Vagina (tissue), 2 donors: Measurements from ENCODE around the gene NPC1L1. TPM values are rescaled to one million over a fixed set of nuclear protein-coding genes. Genes with fewer than 3 reads are reported as not detected.

Experiments used
- DNase-seq, 2 donors: peaks; one replicate each; pipeline ENCODE4 v3.0.0-alpha.2; 2017; ENCODE audit errors: extremely low spot score in 2 of 2
- H3K27ac ChIP-seq: fragments of 200-600 bp; sonication (generic); one replicate; pipeline ENCODE4 v1.5.1; 2019
- H3K27me3 ChIP-seq: fragments of 200-600 bp; sonication (generic); one replicate; pipeline ENCODE4 v1.5.1; 2019
- H3K36me3 ChIP-seq, 2 donors: fragments of 200-600 bp; sonication (generic); one replicate each; pipeline ENCODE4 v1.5.1; 2017 to 2019
- H3K4me1 ChIP-seq: fragments of 200-600 bp; sonication (generic); one replicate; pipeline ENCODE4 v1.5.1; 2019
- H3K4me3 ChIP-seq, 2 donors: fragments of 200-600 bp; sonication (generic); 1 replicate in 1 of 2; 2 replicates in 1 of 2; pipeline ENCODE4 v1.5.1; 2016 to 2019
- H3K9me3 ChIP-seq: fragments of 200-600 bp; sonication (generic); one replicate; pipeline ENCODE4 v1.5.1; 2019
- POLR2A ChIP-seq, 2 donors: fragments of 450-650 bp; IDR thresholded peaks; one replicate each; pipeline ENCODE4 v1.6.1; 2017; ENCODE audit warnings: antibody characterized with exemption in 2 of 2, mild to moderate bottlenecking in 2 of 2, moderate library complexity in 2 of 2
- POLR2AphosphoS5 ChIP-seq, 2 donors: sonication (generic); formaldehyde crosslinking; IDR thresholded peaks; one replicate each; pipeline ENCODE4 v1.9.0; 2017; ENCODE audit warnings: antibody characterized with exemption in 2 of 2, mild to moderate bottlenecking in 2 of 2, low read depth in 1 of 2; ENCODE audit not compliant: insufficient read depth in 1 of 2
- intact Hi-C: fragments of 100-400 bp; cut with DNase I; formaldehyde crosslinking; loops from one replicate; pipeline ENCODE4 v1.15.1; 2023
- total RNA-seq: library from RNA; depleted of rRNA; stranded (reverse); fragments of >200 nt; gene quantifications from one replicate; pipeline ENCODE4 v1.2.3, GENCODE V29; 2016
- TF ChIP-seq, protein P1 (sequence below), 3 experiments: fragments of 450-650 bp in 2 of 3; fragments of 200-600 bp in 1 of 3; sonication (generic) in 1 of 3; IDR thresholded peaks; one replicate each; pipeline ENCODE4 v1.5.1; 2017 to 2019; ENCODE audit warnings: antibody characterized with exemption in 3 of 3, mild to moderate bottlenecking in 2 of 3, moderate library complexity in 2 of 3

The NPC1L1 gene
- total RNA-seq, 1 donor from 2014 or later = 0.49 TPM

DNA sequence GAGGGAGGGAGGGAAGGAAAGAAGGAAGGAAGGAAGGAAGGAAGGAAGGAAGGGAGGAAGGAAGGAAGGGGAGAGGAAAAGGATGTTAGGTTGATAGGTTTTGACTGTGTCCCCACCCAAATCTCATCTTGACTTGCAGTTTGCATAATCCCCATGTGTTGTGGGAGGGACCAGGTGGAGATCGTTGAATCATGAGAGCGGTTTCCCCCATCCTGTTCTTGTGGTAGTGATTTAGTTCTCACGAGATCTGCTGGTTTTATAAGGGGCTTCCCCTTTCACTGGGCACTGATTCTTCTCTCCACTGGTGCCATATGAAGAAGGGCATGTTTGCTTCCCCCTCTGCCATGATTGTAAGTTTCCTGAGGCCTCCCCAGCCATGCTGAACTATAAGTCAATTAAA lies 35.5 kb downstream of the NPC1L1 start:
- Histone ChIP-seq H3K4me3 (no peak overlapping the region), H3K27ac (no peak overlapping the region), H3K9me3 (no peaks in the 10 kb centered on the region), H3K27me3 (no peaks in the 10 kb centered on the region), H3K4me1 (no peaks in the 10 kb centered on the region), H3K36me3 (no peaks in the 10 kb centered on the region)
- intact Hi-C loops = no loop called here
- DNase-seq = no peak
- TF ChIP-seq POLR2AphosphoS5 (IDR thresholded peaks at IDR 0.05; ENCODE audit: insufficient read depth in 1 of 2, low read depth in 1 of 2) (no peak), POLR2A (IDR thresholded peaks at IDR 0.05) (no peak)
- TF ChIP-seq, protein P1, sequence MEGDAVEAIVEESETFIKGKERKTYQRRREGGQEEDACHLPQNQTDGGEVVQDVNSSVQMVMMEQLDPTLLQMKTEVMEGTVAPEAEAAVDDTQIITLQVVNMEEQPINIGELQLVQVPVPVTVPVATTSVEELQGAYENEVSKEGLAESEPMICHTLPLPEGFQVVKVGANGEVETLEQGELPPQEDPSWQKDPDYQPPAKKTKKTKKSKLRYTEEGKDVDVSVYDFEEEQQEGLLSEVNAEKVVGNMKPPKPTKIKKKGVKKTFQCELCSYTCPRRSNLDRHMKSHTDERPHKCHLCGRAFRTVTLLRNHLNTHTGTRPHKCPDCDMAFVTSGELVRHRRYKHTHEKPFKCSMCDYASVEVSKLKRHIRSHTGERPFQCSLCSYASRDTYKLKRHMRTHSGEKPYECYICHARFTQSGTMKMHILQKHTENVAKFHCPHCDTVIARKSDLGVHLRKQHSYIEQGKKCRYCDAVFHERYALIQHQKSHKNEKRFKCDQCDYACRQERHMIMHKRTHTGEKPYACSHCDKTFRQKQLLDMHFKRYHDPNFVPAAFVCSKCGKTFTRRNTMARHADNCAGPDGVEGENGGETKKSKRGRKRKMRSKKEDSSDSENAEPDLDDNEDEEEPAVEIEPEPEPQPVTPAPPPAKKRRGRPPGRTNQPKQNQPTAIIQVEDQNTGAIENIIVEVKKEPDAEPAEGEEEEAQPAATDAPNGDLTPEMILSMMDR (IDR thresholded peaks at IDR 0.05) = no peak

- Histone ChIP-seq H3K27ac (no peak overlapping the region), H3K4me3 (no peak overlapping the region), H3K4me1 (no peaks in the 10 kb centered on the region), H3K27me3 (no peaks in the 10 kb centered on the region), H3K9me3 (no peaks in the 10 kb centered on the region), H3K36me3 (no peaks in the 10 kb centered on the region)
- TF ChIP-seq POLR2A (IDR thresholded peaks at IDR 0.05) = no peak
- TF ChIP-seq, protein P1 (IDR thresholded peaks at IDR 0.05) = no peak
- TF ChIP-seq POLR2AphosphoS5 (IDR thresholded peaks at IDR 0.05; ENCODE audit: insufficient read depth in 1 of 2, low read depth in 1 of 2) = no peak
- intact Hi-C loops = no loop called here
- no peak for DNase-seq
Observed at GRCh38 chr7:44498230-44498954, 42.7 kb downstream of the NPC1L1 start.

DNA sequence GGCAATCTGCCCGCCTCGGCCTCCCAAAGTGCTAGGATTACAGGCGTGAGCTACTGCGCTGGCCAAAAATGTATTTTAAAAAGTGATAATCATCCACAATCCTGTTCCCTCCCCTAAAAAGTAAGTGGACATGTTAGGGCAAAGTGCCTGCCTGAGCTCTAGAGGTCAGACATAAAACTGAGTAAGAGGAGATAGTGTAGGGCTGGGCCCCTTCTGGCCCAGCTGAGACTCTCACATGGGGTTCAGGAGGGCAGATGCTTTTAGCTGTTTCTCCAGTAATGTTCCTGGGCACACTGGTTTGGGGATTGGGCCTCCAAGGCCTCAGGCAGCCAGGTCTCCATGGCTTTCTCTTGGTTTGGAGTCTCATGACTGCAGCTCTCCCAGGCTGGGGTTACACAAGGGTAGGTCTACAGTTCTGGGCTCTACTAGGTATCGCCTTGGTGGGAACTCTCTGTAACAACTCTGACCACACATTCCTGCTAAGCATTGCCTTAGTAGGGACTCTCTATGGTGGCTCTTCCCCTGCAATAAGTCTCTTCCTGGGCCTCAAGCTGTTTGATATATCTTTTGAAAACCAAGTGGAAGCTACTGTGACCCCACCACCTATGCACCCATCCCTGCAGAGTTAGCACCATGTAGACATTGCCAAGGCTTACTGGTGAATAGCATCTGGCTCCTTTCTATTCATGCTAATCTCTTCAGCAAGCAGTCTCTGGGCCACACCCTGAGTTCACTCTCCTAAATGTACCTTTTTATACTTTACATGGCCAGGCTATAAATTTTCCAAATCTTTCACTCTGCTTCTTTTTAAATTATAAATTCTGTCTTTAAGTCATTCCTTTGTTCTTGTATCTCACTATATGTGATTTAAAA lies 43.7 kb downstream of the NPC1L1 start:
- no peaks in the 10 kb centered on the region for H3K9me3 ChIP-seq
- H3K4me1 ChIP-seq = no peaks in the 10 kb centered on the region
- H3K36me3 ChIP-seq = no peaks in the 10 kb centered on the region
- intact Hi-C loops = no loop called here
- TF ChIP-seq POLR2AphosphoS5 (IDR thresholded peaks at IDR 0.05; ENCODE audit: insufficient read depth in 1 of 2, low read depth in 1 of 2) (no peak), POLR2A (IDR thresholded peaks at IDR 0.05) (no peak)
- TF ChIP-seq, protein P1 (IDR thresholded peaks at IDR 0.05) = no peak
- no peak overlapping the region for H3K4me3 ChIP-seq
- no peak for DNase-seq
- no peaks in the 10 kb centered on the region for H3K27me3 ChIP-seq
- no peak overlapping the region for H3K27ac ChIP-seq

DNA sequence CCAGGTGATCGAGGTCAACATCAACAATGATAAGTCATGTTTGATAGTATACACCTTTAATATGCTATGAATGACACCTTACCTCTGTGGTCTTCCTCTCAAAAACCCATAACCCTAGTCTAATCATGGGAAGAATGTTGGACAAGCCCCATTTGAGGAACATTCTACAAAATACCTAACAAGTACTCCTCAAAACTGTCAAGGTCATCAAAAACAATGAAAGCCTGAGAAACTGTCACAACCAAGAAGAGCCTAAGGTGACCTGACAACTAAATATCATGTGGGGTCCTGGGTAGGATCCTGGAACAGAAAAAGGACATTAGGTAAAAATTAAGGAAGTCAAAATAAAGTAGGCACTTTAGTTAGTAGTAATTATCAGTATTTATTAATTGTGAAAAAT lies 44.7 kb downstream of the NPC1L1 start:
- Histone ChIP-seq H3K36me3 (no peaks in the 10 kb centered on the region), H3K27me3 (no peaks in the 10 kb centered on the region), H3K27ac (no peak overlapping the region), H3K4me3 (no peak overlapping the region), H3K9me3 (no peaks in the 10 kb centered on the region), H3K4me1 (no peaks in the 10 kb centered on the region)
- TF ChIP-seq, protein P1 (IDR thresholded peaks at IDR 0.05) = no peak
- TF ChIP-seq POLR2AphosphoS5 (IDR thresholded peaks at IDR 0.05; ENCODE audit: insufficient read depth in 1 of 2, low read depth in 1 of 2) (no peak), POLR2A (IDR thresholded peaks at IDR 0.05) (no peak)
- intact Hi-C loops = no loop called here
- no peak for DNase-seq
